ENCODE data around the gene LYPLAL1.

LYPLAL1 gene

GRCh38 chr1:219173758-219174459, at the start of gene LYPLAL1:
TSS of gene LYPLAL1 (plus strand) at chr1:219173878. CDS start at chr1:219173891, 13 bp downstream.
- TF ChIP-seq, protein P1, sequence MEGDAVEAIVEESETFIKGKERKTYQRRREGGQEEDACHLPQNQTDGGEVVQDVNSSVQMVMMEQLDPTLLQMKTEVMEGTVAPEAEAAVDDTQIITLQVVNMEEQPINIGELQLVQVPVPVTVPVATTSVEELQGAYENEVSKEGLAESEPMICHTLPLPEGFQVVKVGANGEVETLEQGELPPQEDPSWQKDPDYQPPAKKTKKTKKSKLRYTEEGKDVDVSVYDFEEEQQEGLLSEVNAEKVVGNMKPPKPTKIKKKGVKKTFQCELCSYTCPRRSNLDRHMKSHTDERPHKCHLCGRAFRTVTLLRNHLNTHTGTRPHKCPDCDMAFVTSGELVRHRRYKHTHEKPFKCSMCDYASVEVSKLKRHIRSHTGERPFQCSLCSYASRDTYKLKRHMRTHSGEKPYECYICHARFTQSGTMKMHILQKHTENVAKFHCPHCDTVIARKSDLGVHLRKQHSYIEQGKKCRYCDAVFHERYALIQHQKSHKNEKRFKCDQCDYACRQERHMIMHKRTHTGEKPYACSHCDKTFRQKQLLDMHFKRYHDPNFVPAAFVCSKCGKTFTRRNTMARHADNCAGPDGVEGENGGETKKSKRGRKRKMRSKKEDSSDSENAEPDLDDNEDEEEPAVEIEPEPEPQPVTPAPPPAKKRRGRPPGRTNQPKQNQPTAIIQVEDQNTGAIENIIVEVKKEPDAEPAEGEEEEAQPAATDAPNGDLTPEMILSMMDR (IDR thresholded peaks at IDR 0.05; ENCODE audit: low read depth, low read length, missing control alignments), result no peak

GRCh38 chr1:219124163-219124562, 49.5 kb upstream of the LYPLAL1 start:
- no peak overlapping the region for H3K4me3 ChIP-seq (replicated peaks; ENCODE audit: low read depth, low read length)
- TF ChIP-seq, protein P1 (IDR thresholded peaks at IDR 0.05; ENCODE audit: low read depth, low read length, missing control alignments), result no peak
- DNase-seq (ENCODE audit: extremely low read depth, low read depth), result no peak

More at GRCh38 chr1:219173758-219174459, at the start of gene LYPLAL1:
- peak within 1 kb of the TSS; percentile 72 for H3K4me3 ChIP-seq (replicated peaks; ENCODE audit: low read depth, low read length)
- peak; percentile 72 for DNase-seq (ENCODE audit: extremely low read depth, low read depth)

DNA sequence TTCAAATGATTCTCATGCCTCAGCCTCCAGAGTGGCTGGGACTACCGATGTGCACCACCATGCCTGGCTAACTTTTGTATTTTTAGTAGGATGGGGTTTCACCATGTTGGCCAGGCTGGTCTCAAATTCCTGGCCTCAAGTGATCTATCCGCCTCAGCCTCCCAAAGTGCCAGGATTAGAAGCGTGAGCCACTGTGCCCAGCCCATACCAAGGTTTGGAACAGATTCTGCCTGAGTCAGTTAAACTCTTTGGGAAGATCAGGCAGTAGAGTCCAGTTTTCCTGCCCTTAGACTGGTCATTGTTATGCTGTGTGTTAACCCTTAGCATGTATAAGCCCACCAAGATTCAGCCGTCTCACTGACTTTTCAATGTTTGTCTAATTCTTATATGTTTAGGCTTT, 48.3 kb upstream of the LYPLAL1 start:
- TF ChIP-seq, protein P1 (IDR thresholded peaks at IDR 0.05; ENCODE audit: low read depth, low read length, missing control alignments), result no peak
- H3K4me3 ChIP-seq (replicated peaks; ENCODE audit: low read depth, low read length), result no peak overlapping the region
- no peak for DNase-seq (ENCODE audit: extremely low read depth, low read depth)

GRCh38 chr1:219126377-219126776, 47.3 kb upstream of the LYPLAL1 start:
- no peak overlapping the region for H3K4me3 ChIP-seq (replicated peaks; ENCODE audit: low read depth, low read length)
- TF ChIP-seq, protein P1 (IDR thresholded peaks at IDR 0.05; ENCODE audit: low read depth, low read length, missing control alignments), result no peak
- peak; percentile 57 for DNase-seq (ENCODE audit: extremely low read depth, low read depth)

DNA sequence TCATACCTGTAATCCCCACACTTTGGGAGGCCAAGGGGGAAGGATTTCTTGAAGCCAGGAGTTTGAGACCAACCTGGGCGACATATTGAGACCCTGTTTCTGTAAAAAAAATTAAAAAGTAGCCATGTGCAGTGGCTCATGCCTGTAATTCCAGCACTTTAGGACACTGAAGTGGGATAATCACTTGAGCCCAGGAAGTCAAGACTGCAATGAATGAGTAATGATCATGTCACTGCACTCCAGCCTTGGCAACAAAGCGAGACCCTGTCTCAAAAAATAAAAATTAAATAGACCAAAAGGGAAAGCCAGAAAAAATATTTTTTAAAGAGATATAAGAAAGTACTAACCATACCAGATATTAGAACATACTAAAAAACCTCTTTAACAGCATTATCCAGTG, 44.7 kb upstream of the LYPLAL1 start:
- TF ChIP-seq, protein P1 (IDR thresholded peaks at IDR 0.05; ENCODE audit: low read depth, low read length, missing control alignments), result no peak
- DNase-seq (ENCODE audit: extremely low read depth, low read depth), result no peak

GRCh38 chr1:219130366-219130935, 43.2 kb upstream of the LYPLAL1 start:
- H3K4me3 ChIP-seq (replicated peaks; ENCODE audit: low read depth, low read length), result no peak overlapping the region
- DNase-seq (ENCODE audit: extremely low read depth, low read depth), result no peak
- TF ChIP-seq, protein P1 (IDR thresholded peaks at IDR 0.05; ENCODE audit: low read depth, low read length, missing control alignments), result no peak

More for the DNA sequence above, 44.7 kb upstream of the LYPLAL1 start:
- H3K4me3 ChIP-seq (replicated peaks; ENCODE audit: low read depth, low read length), result no peak overlapping the region

Data from HFF-Myc (cell line).